Occipital lobe (tissue), 2 donors: Measurements from ENCODE around the gene MYCBP. TPM values are rescaled to one million over a fixed set of nuclear protein-coding genes. Genes with fewer than 3 reads are reported as not detected.
"Not testable (repeated sequence)": the region's sequence is repeated elsewhere in the genome, so short reads cannot be mapped to it uniquely, and the experiment has no call there.

Source experiments
- DNase-seq: peaks from one replicate; lab custom pipeline; 2025; lab: John Stamatoyannopoulos, UW
- total RNA-seq: library from RNA; depleted of rRNA; stranded (reverse); fragments of >200 nt; gene quantifications from one replicate; pipeline ENCODE4 v1.2.3, GENCODE V29; 2014

MYCBP gene
- 2.2 TPM for total RNA-seq

- DNase-seq, result peak; percentile 94
Observed at GRCh38 chr1:38873027-38873969, at the start of gene MYCBP. MYCBP (minus strand) TSS chr1:38873348; CDS start chr1:38873305, 43 bp downstream.

- DNase-seq, result peak; percentile 41
Observed at GRCh38 chr1:38919130-38919529, 46.0 kb upstream of the MYCBP start.

- DNase-seq, result no peak
Observed at GRCh38 chr1:38918568-38918967, 45.4 kb upstream of the MYCBP start.

GRCh38 chr1:38917772-38918171 lies 44.6 kb upstream of the MYCBP start:
- no peak for DNase-seq

- no peak for DNase-seq
Observed at GRCh38 chr1:38917337-38917736, 44.2 kb upstream of the MYCBP start.

GRCh38 chr1:38915352-38915948 lies 42.3 kb upstream of the MYCBP start:
- no peak for DNase-seq

GRCh38 chr1:38914908-38915307 lies 41.8 kb upstream of the MYCBP start:
- DNase-seq, result not testable (repeated sequence)

GRCh38 chr1:38908821-38909220 lies 35.7 kb upstream of the MYCBP start:
- DNase-seq, result no peak

GRCh38 chr1:38905985-38906384 lies 32.8 kb upstream of the MYCBP start:
- DNase-seq, result no peak

- no peak for DNase-seq
Observed at GRCh38 chr1:38899560-38899959, 26.4 kb upstream of the MYCBP start.

GRCh38 chr1:38898653-38899230 lies 25.6 kb upstream of the MYCBP start:
- no peak for DNase-seq

GRCh38 chr1:38896169-38896568 lies 23.0 kb upstream of the MYCBP start:
- DNase-seq, result no peak

GRCh38 chr1:38892976-38893375 lies 19.8 kb upstream of the MYCBP start:
- DNase-seq, result no peak

- no peak for DNase-seq
Observed at GRCh38 chr1:38891753-38892152, 18.6 kb upstream of the MYCBP start.

GRCh38 chr1:38889589-38889988 lies 16.4 kb upstream of the MYCBP start:
- DNase-seq, result no peak

- no peak for DNase-seq
Observed at GRCh38 chr1:38888423-38889333, 15.5 kb upstream of the MYCBP start.

- DNase-seq, result no peak
Observed at GRCh38 chr1:38885092-38885491, 11.9 kb upstream of the MYCBP start.

GRCh38 chr1:38881487-38881886 lies 8.3 kb upstream of the MYCBP start, which contains the start of gene GJA9:
GJA9 (minus strand) TSS chr1:38881587; CDS start chr1:38876098, 5,489 bp downstream.
- no peak for DNase-seq

GRCh38 chr1:38875811-38876210 lies 2.7 kb upstream of the MYCBP start:
- DNase-seq, result no peak

GRCh38 chr1:38872401-38873026 lies 634 bp downstream of the MYCBP start:
- DNase-seq, result no peak

GRCh38 chr1:38870996-38871395 lies 2.2 kb downstream of the MYCBP start:
- DNase-seq, result no peak
